NCI-H128 (cell line): ENCODE results near the gene PYROXD2.

Experiments
- DNase-seq: peaks from one replicate; lab custom pipeline; 2025; ENCODE audit not compliant: unreplicated experiment; lab: John Stamatoyannopoulos, UW

The PYROXD2 gene

DNA sequence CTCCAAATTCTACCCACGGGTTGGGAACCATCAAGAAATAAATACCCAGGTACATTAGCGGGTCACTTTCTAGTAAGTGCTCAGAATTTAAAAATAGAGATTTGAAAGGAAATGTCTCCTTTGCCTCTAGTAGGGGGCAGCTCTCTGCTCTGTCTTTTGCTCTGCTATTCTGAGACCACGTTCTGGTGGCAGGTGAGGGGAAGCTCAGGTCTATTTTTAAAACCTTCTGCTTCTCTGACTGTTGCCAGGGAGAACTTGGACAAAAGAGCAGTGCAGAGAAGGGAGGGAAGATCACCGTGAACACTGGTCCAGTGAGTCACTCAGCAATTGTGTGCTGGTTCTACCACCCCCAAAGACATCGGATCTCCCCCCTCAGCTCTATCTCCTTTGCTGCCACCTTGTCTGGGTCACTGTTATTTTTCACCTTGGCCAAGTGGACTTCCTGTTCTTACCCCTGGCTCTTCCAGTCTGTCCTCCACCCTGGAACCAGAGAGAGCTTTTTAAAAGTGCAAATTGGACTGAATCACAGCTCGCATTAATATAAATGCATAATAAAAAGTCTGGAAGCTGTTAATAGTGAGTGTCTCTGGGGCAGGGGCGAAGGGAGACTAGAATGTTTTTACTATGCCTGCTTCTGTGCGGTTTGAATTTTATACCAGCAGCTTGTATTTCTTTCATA lies 74.6 kb downstream of the PYROXD2 start:
- no peak for DNase-seq

DNA sequence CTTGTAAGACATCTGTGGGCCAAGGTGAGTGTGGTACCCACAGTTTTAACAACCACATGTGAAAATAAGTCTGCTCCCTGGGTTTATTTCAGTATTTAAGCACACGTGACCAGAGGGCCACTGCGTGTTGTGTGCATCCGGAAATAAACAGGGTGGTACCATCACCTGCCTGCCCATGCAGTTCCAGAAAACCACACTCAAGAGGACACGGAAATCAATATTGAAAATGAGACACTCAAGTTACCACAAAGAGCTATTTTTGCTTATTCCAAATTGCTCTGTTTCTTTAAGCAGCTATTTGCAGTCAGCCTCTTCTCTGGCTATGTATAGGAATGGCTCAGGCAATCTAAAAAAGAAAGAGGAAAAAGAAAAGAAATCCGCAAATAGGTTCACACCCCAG lies 75.2 kb downstream of the PYROXD2 start:
- DNase-seq = no peak

DNA sequence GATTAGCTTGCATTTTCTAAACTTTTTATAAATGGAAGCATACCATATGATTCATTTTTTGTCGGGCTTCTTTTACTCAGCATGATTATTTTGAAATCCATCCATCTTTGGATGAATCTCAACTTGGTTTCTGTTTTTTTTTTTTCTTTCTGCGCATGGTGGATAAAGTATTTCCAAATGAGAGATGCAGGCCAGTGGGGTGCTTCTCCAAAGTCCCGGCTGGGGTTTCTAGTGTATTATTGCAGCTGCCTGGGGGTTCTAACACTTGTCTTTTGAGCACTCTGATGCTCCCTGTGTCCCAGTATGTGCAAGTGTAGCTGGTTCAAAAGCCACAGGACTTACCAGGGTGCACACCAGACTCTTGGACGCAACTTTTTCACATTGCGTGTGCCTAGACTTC lies 76.1 kb downstream of the PYROXD2 start:
- DNase-seq = no peak

DNA sequence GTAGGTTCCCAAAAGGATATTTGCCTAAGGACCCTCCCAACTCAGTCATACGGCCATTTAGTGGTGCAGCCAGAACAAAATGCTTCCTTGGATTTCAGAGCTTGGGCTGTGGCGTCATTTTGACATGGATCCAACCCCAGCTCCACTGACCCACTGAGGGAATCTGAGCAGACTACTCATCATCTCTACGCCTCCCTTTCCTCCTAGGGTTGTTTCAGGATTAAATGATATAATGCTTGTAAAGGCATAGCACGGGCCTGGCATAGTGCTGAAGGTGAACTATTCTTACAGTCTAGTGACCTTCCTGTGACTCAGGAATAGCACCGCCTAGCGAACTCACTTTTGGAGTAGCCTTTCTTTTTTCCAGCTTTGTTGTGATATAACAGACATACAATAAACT lies 76.7 kb downstream of the PYROXD2 start:
- DNase-seq = no peak

DNA sequence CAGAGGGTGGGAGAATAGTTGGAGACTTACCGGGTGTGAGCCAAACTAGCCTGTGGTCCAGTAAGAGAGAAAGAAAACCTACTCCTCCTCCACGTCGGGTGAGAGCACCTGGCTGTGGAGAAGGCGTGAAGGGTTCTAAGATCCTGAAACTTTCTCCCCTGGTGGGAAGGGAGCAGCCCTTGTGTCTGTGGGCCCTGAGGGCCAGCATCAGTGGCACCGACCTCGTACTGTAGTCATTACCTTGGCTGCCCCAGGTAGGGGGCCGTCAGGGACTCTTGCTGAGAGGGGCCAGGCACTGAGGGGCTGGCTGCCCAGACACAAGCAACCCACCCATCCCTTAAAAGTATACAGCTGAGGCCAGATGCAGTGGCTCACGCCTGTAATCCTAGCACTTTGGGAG lies 77.5 kb downstream of the PYROXD2 start:
- no peak for DNase-seq
